H1 (cell line): ENCODE measurements around the gene WSCD2. TPM values are rescaled to one million over a fixed set of nuclear protein-coding genes. Genes with fewer than 3 reads are reported as not detected.

Experiments
- CTCF ChIA-PET: fragments of 300-600 bp; sonication (Branson Sonifier 250); formaldehyde crosslinking; loops from one replicate; lab custom pipeline; 2021; ENCODE audit not compliant: partially characterized antibody; lab: Charles Lee
- POLR2A ChIA-PET: fragments of 300-600 bp; sonication (Branson Sonifier 250); formaldehyde crosslinking; loops from one replicate; lab custom pipeline; 2021; ENCODE audit warnings: inconsistent platforms; ENCODE audit not compliant: partially characterized antibody; lab: Charles Lee
- DNase-seq, 2 experiments: peaks; one replicate each; pipeline versions ENCODE4 v3.0.0 to v3.0.0-alpha.2; 2010 to 2022; ENCODE audit warnings: low spot score in 2 of 2, low read depth in 1 of 2, mixed read lengths in 1 of 2
- FAIRE-seq: peaks from 2 replicates; lab custom pipeline; 2011; peaks lifted over from hg19 to GRCh38; lab: Jason Lieb, UNC
- H2AFZ ChIP-seq: 2 replicates; pipeline ENCODE4 v1.8.1; 2012; ENCODE audit warnings: low read length, inconsistent platforms
- H2AK5ac ChIP-seq: 2 replicates; pipeline ENCODE4 v1.6.1; 2013; ENCODE audit warnings: low read depth, low read length
- H2BK120ac ChIP-seq: replicated peaks from 2 replicates; pipeline ENCODE3; 2013; ENCODE audit warnings: low read depth, low read length, inconsistent platforms
- H2BK12ac ChIP-seq: 2 replicates; pipeline ENCODE4 v1.6.1; 2013; ENCODE audit warnings: low read depth, low read length
- H2BK15ac ChIP-seq: 2 replicates; pipeline ENCODE4 v1.6.1; 2013; ENCODE audit warnings: low read length
- H2BK20ac ChIP-seq: 2 replicates; pipeline ENCODE4 v1.6.1; 2013; ENCODE audit warnings: low read length
- H2BK5ac ChIP-seq: 2 replicates; pipeline ENCODE4 v1.6.1; 2013; ENCODE audit warnings: low read depth, low read length
- H3K14ac ChIP-seq: 2 replicates; pipeline ENCODE4 v1.6.1; 2013; ENCODE audit warnings: inconsistent platforms; ENCODE audit not compliant: insufficient read length
- H3K18ac ChIP-seq: 2 replicates; pipeline ENCODE4 v1.6.1; 2013; ENCODE audit warnings: low read length; ENCODE audit errors: extremely low read depth
- H3K23ac ChIP-seq: 2 replicates; pipeline ENCODE4 v1.6.1; 2013; ENCODE audit warnings: inconsistent platforms; ENCODE audit not compliant: insufficient read length
- H3K23me2 ChIP-seq: 2 replicates; pipeline ENCODE4 v1.6.1; 2013; ENCODE audit warnings: low read depth, low read length
- H3K27ac ChIP-seq: 2 replicates; pipeline ENCODE4 v1.6.1; 2011; ENCODE audit warnings: low read depth, low read length, inconsistent platforms
- H3K27me3 ChIP-seq, 4 experiments: replicated peaks in 1 of 4; 1 replicate in 1 of 4; 2 replicates in 3 of 4; pipeline versions ENCODE4 v1.6.1 to v1.8.1; 2011 to 2013; ENCODE audit warnings: low read length in 3 of 4, mild to moderate bottlenecking in 3 of 4, inconsistent platforms in 2 of 4, mixed read lengths in 2 of 4, moderate library complexity in 1 of 4; ENCODE audit not compliant: control insufficient read depth in 3 of 4, insufficient read depth in 3 of 4; ENCODE audit errors: extremely low read depth in 1 of 4
- H3K36me3 ChIP-seq, 4 experiments: 2 replicates each; pipeline versions ENCODE4 v1.6.1 to v1.8.1; 2011 to 2013; ENCODE audit warnings: mild to moderate bottlenecking in 4 of 4, low read length in 3 of 4, moderate library complexity in 2 of 4, control low read depth in 1 of 4, inconsistent platforms in 1 of 4; ENCODE audit not compliant: insufficient read depth in 4 of 4, control insufficient read depth in 2 of 4
- H3K4ac ChIP-seq: replicated peaks from 2 replicates; pipeline ENCODE3; 2013; ENCODE audit warnings: low read length, low read depth, mixed read lengths, inconsistent platforms; ENCODE audit not compliant: insufficient read length
- H3K4me1 ChIP-seq, 4 experiments: replicated peaks in 1 of 4; 1 replicate in 1 of 4; 2 replicates in 3 of 4; pipeline versions ENCODE4 v1.6.1 to v1.8.1; 2011 to 2013; ENCODE audit warnings: low read length in 3 of 4, inconsistent platforms in 2 of 4, mixed read lengths in 1 of 4; ENCODE audit not compliant: insufficient read depth in 4 of 4, control insufficient read depth in 3 of 4
- H3K4me2 ChIP-seq, 2 experiments: 2 replicates each; pipeline versions ENCODE4 v1.6.1 to v1.8.1; 2011 to 2013; ENCODE audit warnings: low read depth in 2 of 2, low read length in 2 of 2, control low read depth in 1 of 2, inconsistent platforms in 1 of 2, mild to moderate bottlenecking in 1 of 2; ENCODE audit not compliant: insufficient read depth in 1 of 2
- H3K4me3 ChIP-seq, 4 experiments: fragments of 200-600, 300-600 bp in 1 of 4; sonication (generic), shearing (Covaris generic), sonication (Bioruptor Twin) in 1 of 4; 2 replicates each; pipeline versions ENCODE4 v1.5.1 to v1.8.1; 2011 to 2016; ENCODE audit warnings: low read length in 4 of 4, low read depth in 3 of 4, control low read depth in 2 of 4, inconsistent platforms in 2 of 4, mild to moderate bottlenecking in 2 of 4, mixed read lengths in 1 of 4, moderate library complexity in 1 of 4; ENCODE audit not compliant: insufficient read depth in 2 of 4; ENCODE audit errors: extremely low read depth in 1 of 4
- H3K56ac ChIP-seq: replicated peaks from 2 replicates; pipeline ENCODE3; 2013; ENCODE audit warnings: low read depth, mild to moderate bottlenecking, mixed read lengths, low read length, inconsistent platforms; ENCODE audit not compliant: insufficient read length
- H3K79me1 ChIP-seq: 2 replicates; pipeline ENCODE4 v1.6.1; 2013; ENCODE audit warnings: low read depth, low read length, control low read depth
- H3K79me2 ChIP-seq, 2 experiments: 2 replicates each; pipeline versions ENCODE4 v1.6.1 to v1.8.1; 2012 to 2013; ENCODE audit warnings: low read length in 2 of 2, mild to moderate bottlenecking in 2 of 2, inconsistent platforms in 1 of 2; ENCODE audit not compliant: insufficient read depth in 2 of 2, control insufficient read depth in 1 of 2
- H3K9ac ChIP-seq, 4 experiments: replicated peaks in 1 of 4; 1 replicate in 1 of 4; 2 replicates in 3 of 4; pipeline versions ENCODE4 v1.6.1 to v1.8.1; 2011 to 2013; ENCODE audit warnings: low read depth in 3 of 4, low read length in 3 of 4, control low read depth in 2 of 4, mild to moderate bottlenecking in 2 of 4, moderate library complexity in 2 of 4, inconsistent platforms in 1 of 4; ENCODE audit errors: extremely low read depth in 1 of 4
- H3K9me3 ChIP-seq, 2 experiments: 2 replicates each; pipeline versions ENCODE4 v1.6.1 to v1.8.1; 2012 to 2013; ENCODE audit warnings: mild to moderate bottlenecking in 2 of 2, moderate library complexity in 2 of 2, control low read depth in 1 of 2, inconsistent platforms in 1 of 2, low read depth in 1 of 2, low read length in 1 of 2, mixed read lengths in 1 of 2; ENCODE audit not compliant: insufficient read depth in 2 of 2
- H4K20me1 ChIP-seq, 2 experiments: replicated peaks in 1 of 2; 2 replicates each; pipeline versions ENCODE3 to v1.8.1; 2011 to 2013; ENCODE audit warnings: inconsistent platforms in 2 of 2, low read length in 2 of 2, mild to moderate bottlenecking in 1 of 2; ENCODE audit not compliant: insufficient read depth in 2 of 2, control insufficient read depth in 1 of 2
- H4K5ac ChIP-seq: 2 replicates; pipeline ENCODE4 v1.6.1; 2013; ENCODE audit warnings: low read length, low read depth, mixed read lengths, inconsistent platforms; ENCODE audit not compliant: insufficient read length
- H4K8ac ChIP-seq: 2 replicates; pipeline ENCODE4 v1.8.0; 2013; ENCODE audit warnings: mild to moderate bottlenecking, moderate library complexity, low read length, inconsistent platforms; ENCODE audit not compliant: insufficient read depth; ENCODE audit errors: extremely low read depth
- H4K91ac ChIP-seq: replicated peaks from 2 replicates; pipeline ENCODE3; 2013; ENCODE audit warnings: low read length, mixed read lengths, inconsistent platforms; ENCODE audit not compliant: insufficient read length
- CBX8 ChIP-seq: fragments of 300-800, 300-1000 bp; sonication (generic); IDR thresholded peaks from 2 replicates; pipeline ENCODE4 v1.7.1; 2016; ENCODE audit warnings: low read depth, low read length, borderline replicate concordance
- PHF8 ChIP-seq: fragments of 200-600 bp; sonication (generic); conservative IDR thresholded peaks from 2 replicates; pipeline ENCODE4 v1.7.1; 2012; ENCODE audit warnings: low read depth, mild to moderate bottlenecking, inconsistent platforms, low read length, moderate library complexity
- RAD21 ChIP-seq, 2 experiments: IDR thresholded peaks in 1 of 2; conservative IDR thresholded peaks in 1 of 2; 2 replicates each; pipeline ENCODE4 v1.6.1; 2011; ENCODE audit warnings: low read depth in 2 of 2, low read length in 2 of 2, improper control_type of control experiment in 1 of 2, inconsistent platforms in 1 of 2, mild to moderate bottlenecking in 1 of 2, moderate library complexity in 1 of 2
- SIN3A ChIP-seq, 2 experiments: IDR thresholded peaks in 1 of 2; conservative IDR thresholded peaks in 1 of 2; 2 replicates each; pipeline ENCODE4 v1.6.1; 2011 to 2012; ENCODE audit warnings: low read length in 2 of 2, improper control_type of control experiment in 1 of 2, low read depth in 1 of 2, mild to moderate bottlenecking in 1 of 2
- SP1 ChIP-seq: IDR thresholded peaks from 2 replicates; pipeline ENCODE4 v1.6.1; 2011; ENCODE audit warnings: low read depth, low read length
- TAF7 ChIP-seq: optimal IDR thresholded peaks from 2 replicates; pipeline ENCODE3; 2011; ENCODE audit warnings: low read depth, mild to moderate bottlenecking, inconsistent platforms, low read length, moderate library complexity, borderline replicate concordance
- USF2 ChIP-seq: IDR thresholded peaks from 2 replicates; pipeline ENCODE4 v1.6.1; 2011; ENCODE audit warnings: low read length, improper control_type of control experiment
- YY1 ChIP-seq: IDR thresholded peaks from 2 replicates; pipeline ENCODE4 v1.6.1; 2011; ENCODE audit warnings: low read depth, mild to moderate bottlenecking, low read length
- WGBS, 2 experiments: shearing (Covaris generic) in 1 of 2; methylation state at CpG; one replicate each; pipeline versions ENCODE4 v1.1.6 to v1.1.7; 2013 to 2015; ENCODE audit warnings: low lambda C conversion rate in 2 of 2, mixed read lengths in 2 of 2, inconsistent platforms in 1 of 2, low coverage in 1 of 2, missing lambda C conversion rate in 1 of 2; ENCODE audit not compliant: insufficient replicate concordance in 2 of 2, insufficient coverage in 1 of 2, insufficient read length in 1 of 2; ENCODE audit errors: extremely low coverage in 1 of 2, missing lambda C conversion rate in 1 of 2; 5-methylcytosine and 5-hydroxymethylcytosine counted together
- polyA plus RNA-seq, 7 experiments: library from polyadenylated mRNA; depleted of rRNA in 3 of 7; stranded (reverse) in 5 of 7; unstranded in 2 of 7; fragments of >200 nt in 5 of 7; fragments of 200-250 nt in 2 of 7; gene quantifications; 1 replicate in 5 of 7; 2 replicates in 1 of 7; 4 replicates in 1 of 7; pipeline versions ENCODE4 v1.2.1 to v1.2.3, GENCODE V29; 2011 to 2013; ENCODE audit warnings: missing spikeins in 2 of 7, mixed read lengths in 2 of 7
- total RNA-seq: library from RNA; stranded (reverse); fragmentation: NEBNext Ultra II Directional; extraction: Animal tissue kit (Norgen Biotek cat#: 25700); gene quantifications from 2 replicates; pipeline ENCODE4 v1.2.1, GENCODE V29; 2021

Gene WSCD2
- total and polyA plus RNA-seq, 2 of the 8 experiments (the other 6 are each of a cell fraction or from before 2014, with no cell fraction given), result 1.3 to 2.2 TPM

- no peak overlapping the region for H2AFZ ChIP-seq
- no peak overlapping the region for H3K56ac ChIP-seq
- H3K4me1 ChIP-seq, result no peaks in the 10 kb centered on the region
- no peaks in the 10 kb centered on the region for H3K9me3 ChIP-seq
- no peak overlapping the region for H3K4ac ChIP-seq
- 81 to 100% methylated on average over 1 to 4 of the region's 4 CpGs for WGBS, 2 experiments
- no peak for FAIRE-seq
- TF ChIP-seq SP1 (no peak), RAD21 (IDR thresholded peaks at IDR 0.05 in 1 of 2, conservative IDR thresholded peaks at IDR 0.05 in 1 of 2; ENCODE audit: low read depth in 2 of 2, low read length in 2 of 2) (peak in 1 of 2 experiments; percentile 14; a peak in 1 of 4 replicates), TAF7 (no peak), YY1 (no peak), PHF8 (no peak), SIN3A (conservative IDR thresholded peaks at IDR 0.05 in 1 of 2, IDR thresholded peaks at IDR 0.05 in 1 of 2; ENCODE audit: low read depth in 1 of 2, low read length in 2 of 2) (peak in 1 of 2 experiments; percentile 52; a peak in 1 of 4 replicates), USF2 (peak; percentile 48; the same call in 1 of the 2 replicates), CBX8 (no peak)
- TF ChIP-seq, all 59 proteins: peak for 3
- no peak overlapping the region for H2BK20ac ChIP-seq
- H3K23me2 ChIP-seq, result peaks cover 3% of the 10 kb centered on the region; the same call in 1 of the 2 replicates
- no peak overlapping the region for H3K4me3 ChIP-seq
- POLR2A ChIA-PET, result no interaction called here
- no peak overlapping the region for H3K27ac ChIP-seq
- no peak overlapping the region for H2BK15ac ChIP-seq
- no peaks in the 10 kb centered on the region for H3K79me2 ChIP-seq
- H3K79me1 ChIP-seq, result no peaks in the 10 kb centered on the region
- H3K23ac ChIP-seq, result no peak overlapping the region
- CTCF ChIA-PET, result interaction anchor here (1.0 to 5.9 kb wide), 4 partner anchors 39 to 297 kb away, joined by 3 to 44 read pairs (median 4); no protein-coding TSS in a partner anchor
- no peaks in the 10 kb centered on the region for H3K27me3 ChIP-seq
- H4K8ac ChIP-seq, result no peak overlapping the region
- no peak overlapping the region for H4K5ac ChIP-seq
- H2BK12ac ChIP-seq, result no peak overlapping the region
- H2BK5ac ChIP-seq, result no peak overlapping the region
- H4K20me1 ChIP-seq, result peaks cover 0 to 2% of the 10 kb centered on the region in 2 experiments
- no peak overlapping the region for H2BK120ac ChIP-seq
- H3K18ac ChIP-seq, result no peak overlapping the region
- H3K9ac ChIP-seq, result no peak overlapping the region
- H3K4me2 ChIP-seq, result no peak overlapping the region
- H2AK5ac ChIP-seq, result no peak overlapping the region
- H3K36me3 ChIP-seq, result no peaks in the 10 kb centered on the region
- H4K91ac ChIP-seq, result no peak overlapping the region
- DNase-seq, result no peak
- no peak overlapping the region for H3K14ac ChIP-seq
These were observed 69.0 kb downstream of the WSCD2 start for GRCh38 chr12:108198043-108198442.
